HCT116 (cell line): Measurements from ENCODE around the gene TM4SF20. TPM values are rescaled to one million over a fixed set of nuclear protein-coding genes. Genes with fewer than 3 reads are reported as not detected.

Experiments used
- ATAC-seq: fragments of 200-7000 bp; cut with Tn5 transposase; 2 replicates; pipeline ENCODE4 v1.9.1; 2020; ENCODE audit warnings: mild to moderate bottlenecking, moderate library complexity
- Bru-seq: library from RNA; stranded (reverse); fragments of 400-500 nt; gene quantifications from one replicate; lab custom pipeline; 2021; lab: Mats Ljungman, UMichigan
- BruChase-seq, 2 experiments: library from RNA; stranded (reverse); fragments of 400-500 nt; gene quantifications; one replicate each; lab custom pipeline; 2021; lab: Mats Ljungman, UMichigan
- BruUV-seq: library from RNA; stranded (reverse); fragments of 400-500 nt; replicated peaks from 2 replicates; lab custom pipeline; 2021; lab: Mats Ljungman, UMichigan
- CTCF ChIA-PET: fragments of 300-600 bp; sonication (Branson Sonifier 250); formaldehyde crosslinking; loops from one replicate; lab custom pipeline; 2021; ENCODE audit warnings: antibody characterized with exemption; lab: Charles Lee
- POLR2A ChIA-PET: fragments of 300-600, 350-600 bp; sonication (Branson Sonifier 250); formaldehyde crosslinking; loops from one replicate; lab custom pipeline; 2021; ENCODE audit warnings: antibody characterized with exemption; lab: Charles Lee
- RAD21 ChIA-PET, 2 experiments: fragments of 300-600 bp; sonication (Branson Sonifier 250); formaldehyde crosslinking; loops; one replicate each; lab custom pipeline; 2023; ENCODE audit warnings: low total read pairs in 2 of 2; ENCODE audit not compliant: uncharacterized antibody in 2 of 2, unreplicated experiment in 2 of 2, low non-redundant PET in 1 of 2; lab: Charles Lee
- DNase-seq: peaks from one replicate; pipeline ENCODE4 v3.0.0-alpha.2; 2010; ENCODE audit warnings: low read depth, low spot score
- H2AFZ ChIP-seq: fragments of 200-600 bp; shearing (Covaris generic), sonication (generic); 2 replicates; pipeline ENCODE4 v1.6.1; 2017; ENCODE audit warnings: low read depth, mixed run types, mixed read lengths, antibody characterized with exemption, low read length; ENCODE audit not compliant: poor library complexity, severe bottlenecking
- H3K27ac ChIP-seq: 2 replicates; pipeline ENCODE4 v1.5.1; 2012; ENCODE audit warnings: low read depth, low read length
- H3K27me3 ChIP-seq: fragments of 200-600 bp; sonication (generic); 2 replicates; pipeline ENCODE4 v1.6.1; 2016; ENCODE audit warnings: mixed run types, low read length, mixed read lengths; ENCODE audit not compliant: insufficient read depth
- H3K36me3 ChIP-seq, 2 experiments: fragments of 200-500 bp in 1 of 2; fragments of 200-600 bp in 1 of 2; sonication (Bioruptor generic) in 1 of 2; sonication (generic) in 1 of 2; 2 replicates each; pipeline versions ENCODE4 v1.5.1 to v1.6.1; 2014 to 2016; ENCODE audit warnings: low read length in 2 of 2, inconsistent platforms in 1 of 2, mixed read lengths in 1 of 2, mixed run types in 1 of 2; ENCODE audit not compliant: insufficient read depth in 2 of 2, control insufficient read depth in 1 of 2
- H3K4me1 ChIP-seq, 2 experiments: fragments of 200-600 bp in 1 of 2; sonication (generic) in 1 of 2; 2 replicates each; pipeline versions ENCODE4 v1.5.1 to v1.6.1; 2012 to 2017; ENCODE audit warnings: low read length in 2 of 2, inconsistent platforms in 1 of 2, mild to moderate bottlenecking in 1 of 2, mixed read lengths in 1 of 2, mixed run types in 1 of 2, moderate library complexity in 1 of 2; ENCODE audit not compliant: insufficient read depth in 2 of 2, control insufficient read depth in 1 of 2
- H3K4me2 ChIP-seq: fragments of 200-600 bp; sonication (generic); 2 replicates; pipeline ENCODE4 v1.6.1; 2017; ENCODE audit warnings: mixed run types, low read length, mixed read lengths
- H3K4me3 ChIP-seq, 2 experiments: fragments of 200-600 bp in 1 of 2; sonication (generic) in 1 of 2; replicated peaks in 1 of 2; 2 replicates each; pipeline ENCODE4 v1.5.1; 2011 to 2016; ENCODE audit warnings: low read length in 2 of 2, control low read depth in 1 of 2, low read depth in 1 of 2, mild to moderate bottlenecking in 1 of 2, mixed read lengths in 1 of 2, mixed run types in 1 of 2
- H3K79me2 ChIP-seq: fragments of 200-600 bp; sonication (generic); 2 replicates; pipeline ENCODE4 v1.6.1; 2017; ENCODE audit warnings: mild to moderate bottlenecking, mixed run types, low read length, moderate library complexity, mixed read lengths; ENCODE audit not compliant: insufficient read depth
- H3K9ac ChIP-seq: fragments of 200-600 bp; sonication (generic); 2 replicates; pipeline ENCODE4 v1.6.1; 2016; ENCODE audit warnings: low read length, mixed read lengths
- H3K9me2 ChIP-seq: fragments of 200-600 bp; sonication (generic), shearing (Covaris generic); 2 replicates; pipeline ENCODE4 v1.6.1; 2017; ENCODE audit warnings: mixed run types, mild to moderate bottlenecking, moderate library complexity; ENCODE audit not compliant: insufficient read depth
- H3K9me3 ChIP-seq, 2 experiments: fragments of 200-500 bp in 1 of 2; fragments of 200-600 bp in 1 of 2; sonication (Bioruptor generic) in 1 of 2; sonication (generic) in 1 of 2; 2 replicates each; pipeline ENCODE4 v1.6.1; 2014 to 2017; ENCODE audit warnings: low read length in 2 of 2, mixed read lengths in 2 of 2, inconsistent platforms in 1 of 2, low read depth in 1 of 2, mild to moderate bottlenecking in 1 of 2, mixed run types in 1 of 2, moderate library complexity in 1 of 2; ENCODE audit not compliant: control insufficient read depth in 1 of 2, insufficient read depth in 1 of 2
- H4K20me1 ChIP-seq: fragments of 200-600 bp; sonication (generic), shearing (Covaris generic); 2 replicates; pipeline ENCODE4 v1.6.1; 2017; ENCODE audit warnings: mixed run types, mild to moderate bottlenecking, moderate library complexity; ENCODE audit not compliant: insufficient read depth
- ATF3 ChIP-seq: IDR thresholded peaks from 2 replicates; pipeline ENCODE4 v1.6.1; 2012
- CTCF ChIP-seq, 3 experiments: fragments of 200-600 bp in 1 of 3; sonication (generic) in 1 of 3; IDR thresholded peaks in 2 of 3; conservative IDR thresholded peaks in 1 of 3; 2 replicates each; pipeline ENCODE4 v1.5.1; 2012 to 2017; ENCODE audit warnings: low read depth in 2 of 3, low read length in 2 of 3, antibody characterized with exemption in 1 of 3, borderline replicate concordance in 1 of 3, control low read depth in 1 of 3, mild to moderate bottlenecking in 1 of 3, mixed read lengths in 1 of 3, mixed run types in 1 of 3, moderate library complexity in 1 of 3; ENCODE audit not compliant: insufficient read depth in 1 of 3
- EGR1 ChIP-seq: IDR thresholded peaks from 2 replicates; pipeline ENCODE4 v1.6.1; 2012; ENCODE audit warnings: low read depth
- ELF1 ChIP-seq: IDR thresholded peaks from 2 replicates; pipeline ENCODE4 v1.6.1; 2012; ENCODE audit warnings: low read depth, borderline replicate concordance
- EZH2 ChIP-seq: fragments of 200-600 bp; sonication (generic); IDR thresholded peaks from 2 replicates; pipeline ENCODE4 v1.6.1; 2017; ENCODE audit warnings: antibody characterized with exemption, mixed run types
- EZH2phosphoT487 ChIP-seq: fragments of 200-600 bp; IDR thresholded peaks from 2 replicates; pipeline ENCODE4 v1.6.1; 2018; ENCODE audit warnings: antibody characterized with exemption, borderline replicate concordance
- FOSL1 ChIP-seq: IDR thresholded peaks from 2 replicates; pipeline ENCODE4 v1.6.1; 2012; ENCODE audit warnings: low read depth
- JUND ChIP-seq: IDR thresholded peaks from 2 replicates; pipeline ENCODE4 v1.6.1; 2012
- MAX ChIP-seq: IDR thresholded peaks from 2 replicates; pipeline ENCODE4 v1.6.1; 2012
- POLR2A ChIP-seq: IDR thresholded peaks from 2 replicates; pipeline ENCODE4 v1.7.0; 2011; ENCODE audit warnings: borderline replicate concordance; ENCODE audit not compliant: insufficient read depth, insufficient read length; ENCODE audit errors: extremely low read depth
- POLR2AphosphoS5 ChIP-seq: IDR thresholded peaks from 2 replicates; pipeline ENCODE4 v1.6.1; 2011; ENCODE audit warnings: mild to moderate bottlenecking, low read depth, low read length, moderate library complexity
- SP1 ChIP-seq: IDR thresholded peaks from 2 replicates; pipeline ENCODE4 v1.6.1; 2012; ENCODE audit warnings: low read depth
- TCF7L2 ChIP-seq: IDR thresholded peaks from 2 replicates; pipeline ENCODE4 v1.7.0; 2011; ENCODE audit warnings: borderline replicate concordance, inconsistent platforms; ENCODE audit not compliant: insufficient read depth, insufficient read length; ENCODE audit errors: extremely low read depth
- YY1 ChIP-seq: IDR thresholded peaks from 2 replicates; pipeline ENCODE4 v1.6.1; 2011; ENCODE audit warnings: low read length, low read depth, moderate library complexity, mild to moderate bottlenecking; ENCODE audit not compliant: insufficient replicate concordance; ENCODE audit errors: extremely low read depth
- ZFX ChIP-seq: fragments of 450-650 bp; IDR thresholded peaks from 2 replicates; pipeline ENCODE4 v1.6.1; 2017
- ZNF274 ChIP-seq: fragments of 200-500 bp; sonication (Bioruptor generic); IDR thresholded peaks from 2 replicates; pipeline ENCODE4 v1.6.1; 2014; ENCODE audit warnings: mild to moderate bottlenecking, low read depth, low read length, inconsistent platforms
- intact Hi-C: fragments of 100-400 bp; cut with micrococcal nuclease; formaldehyde crosslinking; loops from 2 replicates; pipeline ENCODE4 v1.10.0; 2022
- long read RNA-seq: library from polyadenylated mRNA; unstranded; transcript quantifications from one replicate; pipeline ENCODE4 v2.0.0, GENCODE V29; 2021; ENCODE audit not compliant: unreplicated experiment
- polyA plus RNA-seq: library from polyadenylated mRNA; unstranded; fragments of >200 nt; gene quantifications from 2 replicates; pipeline ENCODE4 v1.2.1, GENCODE V29; 2012; ENCODE audit warnings: missing spikeins
- total RNA-seq: library from RNA; stranded (reverse); gene quantifications from one replicate; pipeline ENCODE4 v1.2.1, GENCODE V29; 2021; ENCODE audit not compliant: unreplicated experiment

The TM4SF20 gene
- total RNA-seq (not detected), Bru-seq, nascent RNA (not detected), BruChase-seq, experiment 1, labeled RNA remaining after a 6-hour chase (not detected), BruChase-seq, experiment 2, labeled RNA remaining after a 2-hour chase (not detected)
- not detected in 2 replicates for polyA plus RNA-seq
- long read RNA-seq, result 0 reads

GRCh38 chr2:227379095-227379494, at the start of gene TM4SF20:
Gene TM4SF20 (minus strand): TSS chr2:227379306. CDS start chr2:227379268, 38 bp downstream.
- Histone ChIP-seq H2AFZ (no peak within 1 kb of the TSS), H3K79me2 (no peaks in the 10 kb centered on the region), H3K4me3 (no peak within 1 kb of the TSS), H3K4me2 (no peak within 1 kb of the TSS), H3K27me3 (no peaks in the 10 kb centered on the region), H3K4me1 (no peaks in the 10 kb centered on the region), H3K9ac (no peak within 1 kb of the TSS), H3K36me3 (no peaks in the 10 kb centered on the region), H3K27ac (no peak within 1 kb of the TSS), H4K20me1 (no peaks in the 10 kb centered on the region), H3K9me2 (no peaks in the 10 kb centered on the region), H3K9me3 (no peaks in the 10 kb centered on the region)
- no TSS peak for BruUV-seq
- DNase-seq (no peak), ATAC-seq (no peak)
- ChIA-PET POLR2A (no interaction called here), RAD21 (no interaction called here), CTCF (no interaction called here)
- intact Hi-C loops, result no loop called here
- TF ChIP-seq POLR2A (no peak), MAX (no peak), ZNF274 (no peak)

- no peaks in the 10 kb centered on the region for H3K9me2 ChIP-seq
- POLR2A ChIA-PET, result no interaction called here
- H2AFZ ChIP-seq, result no peak overlapping the region
- H3K4me1 ChIP-seq, result no peaks in the 10 kb centered on the region
- no peaks in the 10 kb centered on the region for H4K20me1 ChIP-seq
- H3K79me2 ChIP-seq, result no peaks in the 10 kb centered on the region
- no peak overlapping the region for H3K4me2 ChIP-seq
- H3K27ac ChIP-seq, result no peak overlapping the region
- no peak for ATAC-seq
- no peaks in the 10 kb centered on the region for H3K27me3 ChIP-seq
- H3K9ac ChIP-seq, result no peak overlapping the region
- no peaks in the 10 kb centered on the region for H3K36me3 ChIP-seq
- no TSS peak for BruUV-seq
- no peak for DNase-seq
- intact Hi-C loops, result no loop called here
- no peak overlapping the region for H3K4me3 ChIP-seq
- peaks cover 0 to 9% of the 10 kb centered on the region in 2 experiments; a peak in 1 of 4 replicates for H3K9me3 ChIP-seq
- RAD21 ChIA-PET, result no interaction called here
- CTCF ChIA-PET, result no interaction called here
- TF ChIP-seq FOSL1 (no peak), ZNF274 (no peak), YY1 (no peak), POLR2AphosphoS5 (no peak), TCF7L2 (no peak), SP1 (no peak), EZH2phosphoT487 (no peak), JUND (no peak), ZFX (no peak), ELF1 (no peak), EGR1 (no peak), CTCF (IDR thresholded peaks at IDR 0.05 in 2 of 3, conservative IDR thresholded peaks at IDR 0.05 in 1 of 3; ENCODE audit: borderline replicate concordance in 1 of 3, insufficient read depth in 1 of 3, low read depth in 2 of 3, low read length in 2 of 3) (no peak), EZH2 (no peak), ATF3 (no peak)
These were observed 49.7 kb upstream of the TM4SF20 start for GRCh38 chr2:227428731-227429285.
